GM18858 (cell line): ENCODE measurements around the gene KPNA3.
A peak's percentile ranks its signal among the peaks of the same experiment; 100 is the strongest.
"Not testable (repeated sequence)": the region's sequence is repeated elsewhere in the genome, so short reads cannot be mapped to it uniquely, and the experiment has no call there.

ENCODE experiments used
- ATAC-seq: cut with Tn5 transposase; IDR thresholded peaks from one replicate; pipeline ENCODE4 v1.9.1; 2021; ENCODE audit not compliant: unreplicated experiment

KPNA3 gene

DNA sequence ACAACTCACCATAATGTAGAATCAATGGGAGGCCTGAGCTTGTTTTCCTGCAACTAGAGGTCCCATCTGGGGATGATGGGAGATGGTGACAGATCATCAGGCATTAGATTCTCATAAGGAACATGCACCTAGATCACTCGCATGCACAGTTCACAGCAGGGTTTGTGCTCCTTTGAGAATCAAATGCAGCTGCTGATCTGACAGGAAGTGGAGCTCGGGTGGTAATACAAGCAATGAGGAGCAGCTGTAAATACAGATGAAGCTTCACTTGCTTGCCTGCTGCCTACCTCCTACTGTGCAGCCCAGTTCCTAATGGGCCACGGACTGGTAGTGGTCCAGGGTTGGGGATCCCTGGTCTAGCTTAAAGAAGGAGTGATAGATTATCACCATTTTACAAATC lies 33.0 kb downstream of the KPNA3 start:
- ATAC-seq, result no peak

DNA sequence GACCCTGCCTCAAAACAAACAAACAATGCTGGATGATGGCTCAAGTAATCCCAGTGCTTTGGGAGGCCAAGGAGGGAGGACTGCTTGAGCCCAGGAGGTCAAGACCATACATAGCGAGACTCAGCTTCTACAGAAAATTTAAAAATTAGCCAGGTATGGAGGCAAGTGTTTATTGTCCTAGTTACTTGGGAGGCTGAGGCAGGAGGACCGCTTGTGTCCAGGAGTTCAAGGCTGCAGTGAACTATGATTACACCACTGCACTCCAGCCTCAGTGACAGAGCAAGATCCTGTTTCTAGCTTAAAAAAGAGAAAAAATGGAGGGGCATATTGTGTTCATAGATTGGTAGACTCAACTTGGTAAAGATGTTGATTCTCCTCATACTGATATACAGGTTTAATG lies 36.2 kb downstream of the KPNA3 start:
- no peak for ATAC-seq

- ATAC-seq, result no peak
Observed at GRCh38 chr13:49754146-49754545, 38.3 kb downstream of the KPNA3 start.

DNA sequence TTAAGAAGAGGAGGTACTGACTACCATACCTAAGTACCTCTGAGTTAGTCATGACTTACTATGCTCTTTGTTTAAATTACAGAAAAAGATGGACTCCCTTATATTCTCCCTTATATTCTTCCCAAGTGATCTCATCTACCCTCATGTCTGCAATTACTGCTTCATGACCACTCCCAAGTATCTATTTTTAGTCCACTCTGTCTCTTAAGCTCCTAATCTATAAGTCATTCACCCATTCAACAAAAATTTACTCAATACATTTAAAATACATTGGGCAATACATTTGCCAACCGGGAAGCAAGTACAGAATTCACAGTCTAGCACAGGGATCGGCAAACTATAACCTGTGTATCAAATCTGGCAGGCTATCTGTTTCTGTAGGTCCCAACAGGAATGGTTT lies 42.6 kb downstream of the KPNA3 start:
- ATAC-seq, result no peak

- ATAC-seq, result no peak
Observed at GRCh38 chr13:49746111-49746510, 46.4 kb downstream of the KPNA3 start.

- no peak for ATAC-seq
Observed at GRCh38 chr13:49740870-49741269, 51.6 kb downstream of the KPNA3 start.

- ATAC-seq, result no peak
Observed at GRCh38 chr13:49739498-49740187, 52.8 kb downstream of the KPNA3 start.

GRCh38 chr13:49733181-49733951 lies 59.1 kb downstream of the KPNA3 start:
- ATAC-seq, result no peak

- ATAC-seq, result no peak
Observed at GRCh38 chr13:49731766-49732165, 60.7 kb downstream of the KPNA3 start.

- ATAC-seq, result no peak
Observed at GRCh38 chr13:49716615-49717014, 75.9 kb downstream of the KPNA3 start.

- no peak for ATAC-seq
Observed at GRCh38 chr13:49714757-49715156, 77.7 kb downstream of the KPNA3 start.

DNA sequence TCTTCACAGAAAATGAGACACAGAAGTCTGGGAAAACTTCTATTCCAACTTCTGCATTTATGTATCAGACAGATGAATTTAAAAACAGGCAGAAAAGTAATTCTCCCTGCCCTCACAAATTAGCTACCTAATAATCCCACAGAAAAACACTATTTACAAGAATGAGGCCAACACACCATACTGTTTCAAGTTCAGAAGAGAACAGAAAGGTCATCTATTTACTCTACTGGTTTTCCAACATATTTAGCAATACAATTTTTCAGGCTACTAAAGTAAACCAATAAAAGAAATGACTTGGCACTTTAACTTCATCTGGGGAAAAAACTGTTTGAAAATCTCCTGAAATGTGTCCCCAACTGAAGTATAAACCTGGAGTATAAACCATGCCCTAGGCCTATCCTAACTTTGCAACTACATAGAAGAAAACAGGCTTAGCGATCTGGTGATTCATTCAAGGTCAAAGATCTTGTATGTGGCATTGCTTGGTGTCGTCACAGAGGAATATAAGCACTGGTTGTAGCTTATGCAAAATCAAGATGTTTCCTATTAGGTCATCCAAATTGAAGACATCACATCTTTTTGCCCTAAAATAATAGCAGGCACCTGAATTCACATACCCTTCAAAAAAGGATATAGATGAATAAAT lies 81.1 kb downstream of the KPNA3 start:
- no peak for ATAC-seq

GRCh38 chr13:49704264-49704663 lies 88.2 kb downstream of the KPNA3 start:
- ATAC-seq, result not testable (repeated sequence)

- no peak for ATAC-seq
Observed at GRCh38 chr13:49701491-49701890, 91.0 kb downstream of the KPNA3 start.

DNA sequence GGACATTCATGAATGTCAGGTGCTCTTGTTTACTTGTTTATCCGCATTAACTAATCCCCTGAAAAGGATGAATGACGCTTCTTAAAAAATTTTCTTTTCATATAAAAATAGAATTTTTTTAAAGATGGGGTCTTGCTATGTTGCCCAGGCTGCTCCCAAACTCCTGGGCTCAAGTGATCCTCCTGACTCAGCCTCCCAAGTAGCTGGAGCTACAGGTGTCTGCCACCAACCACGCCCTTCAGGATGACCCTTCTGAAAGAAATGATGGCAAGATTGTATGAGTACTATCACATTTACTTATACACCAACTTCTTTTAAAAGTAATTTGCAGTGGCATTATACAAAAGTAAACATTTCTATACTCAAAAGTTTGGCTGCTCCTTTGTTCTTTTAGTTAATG lies 95.0 kb downstream of the KPNA3 start:
- no peak for ATAC-seq

DNA sequence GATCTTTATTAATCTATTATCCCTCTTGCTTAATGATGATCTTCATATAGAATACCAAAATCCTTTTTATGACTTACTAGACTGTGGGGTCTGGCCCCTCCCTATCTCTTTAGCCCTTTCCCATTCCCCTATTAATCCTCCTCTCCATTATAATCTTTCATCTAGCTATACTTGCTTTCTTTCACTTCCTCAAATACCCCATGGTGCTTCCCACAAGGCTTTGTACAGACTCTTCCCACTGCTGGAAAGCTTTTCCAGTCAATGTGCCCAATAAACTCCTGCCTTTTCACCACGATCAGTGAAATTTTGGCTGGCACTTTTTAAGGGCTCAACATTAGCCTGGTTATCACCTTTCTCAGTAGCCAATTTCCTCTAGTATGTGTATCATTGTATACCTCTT lies 98.0 kb downstream of the KPNA3 start:
- ATAC-seq, result no peak

- no peak for ATAC-seq
Observed at GRCh38 chr13:49693877-49694276, 98.6 kb downstream of the KPNA3 start.

GRCh38 chr13:49693191-49693733 lies 99.2 kb downstream of the KPNA3 start:
- no peak for ATAC-seq

DNA sequence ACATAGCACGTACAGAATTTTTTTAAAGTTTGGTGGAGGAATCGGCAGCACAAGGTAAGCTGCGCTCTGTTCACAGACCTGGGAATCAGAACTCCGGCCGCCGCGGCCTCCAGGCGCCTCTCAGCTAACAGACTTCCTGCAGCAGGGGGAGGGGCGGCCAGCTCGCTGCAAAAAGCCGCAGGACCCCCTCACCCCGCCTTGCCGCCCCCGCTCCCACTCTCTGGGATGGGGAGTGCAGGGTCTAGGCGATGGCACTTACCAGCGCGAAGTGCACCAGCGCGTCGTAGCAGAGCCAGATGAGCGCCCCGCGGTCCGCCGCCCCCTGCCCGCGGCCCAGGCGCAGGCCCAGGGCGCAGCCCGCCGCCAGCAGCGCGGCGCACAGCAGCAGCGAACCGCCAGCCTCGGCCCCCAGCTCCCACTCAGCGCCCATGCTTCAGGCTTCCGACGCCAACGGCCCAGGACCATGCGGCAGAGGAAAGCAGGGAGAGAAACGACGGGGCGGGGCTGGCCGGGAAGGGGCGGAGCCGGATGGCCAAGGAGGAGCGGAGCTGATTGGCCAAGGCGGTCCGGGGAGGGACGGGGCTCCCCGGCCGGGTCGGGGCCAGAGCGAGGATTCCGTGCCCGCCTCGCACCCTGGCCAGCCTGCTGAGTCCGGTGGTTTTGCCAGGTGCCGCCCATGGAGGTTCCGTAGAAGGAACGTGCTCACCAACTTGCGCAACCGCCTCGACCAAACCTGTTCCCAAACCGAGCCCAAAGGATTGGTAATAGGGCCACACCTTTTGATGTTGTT lies 101.3 kb downstream of the KPNA3 start, which contains the start of gene EBPL:
EBPL (minus strand) TSS at position 492 of the 790 bp plus-strand sequence; CDS start at position 430, 62 bp downstream.
- peak; percentile 88 for ATAC-seq

GRCh38 chr13:49690133-49690994 lies 102.1 kb downstream of the KPNA3 start:
- peak; percentile 14 for ATAC-seq
